ENCODE results near the gene ANLN.

DNA sequence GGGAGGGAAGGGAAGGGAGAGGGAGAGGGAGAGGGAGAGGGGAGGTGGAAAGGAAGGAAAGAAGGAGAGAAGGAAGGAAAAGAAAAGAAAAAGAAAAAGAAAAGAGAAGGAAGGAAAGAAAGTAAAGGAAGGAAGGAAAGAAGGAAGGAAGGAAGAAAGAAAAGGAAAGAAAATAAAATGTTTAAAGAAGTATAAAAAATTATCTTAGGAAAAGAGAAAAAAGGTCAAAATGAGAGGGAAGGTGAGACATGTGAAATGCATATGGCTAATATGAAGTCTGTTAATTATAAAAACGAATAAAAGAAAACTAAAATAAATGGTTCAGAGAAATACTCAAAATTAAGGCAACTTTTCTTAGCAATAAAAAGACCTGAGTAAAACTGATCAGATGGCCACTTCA is 46.1 kb upstream of the ANLN start:
- TF ChIP-seq, protein P1, sequence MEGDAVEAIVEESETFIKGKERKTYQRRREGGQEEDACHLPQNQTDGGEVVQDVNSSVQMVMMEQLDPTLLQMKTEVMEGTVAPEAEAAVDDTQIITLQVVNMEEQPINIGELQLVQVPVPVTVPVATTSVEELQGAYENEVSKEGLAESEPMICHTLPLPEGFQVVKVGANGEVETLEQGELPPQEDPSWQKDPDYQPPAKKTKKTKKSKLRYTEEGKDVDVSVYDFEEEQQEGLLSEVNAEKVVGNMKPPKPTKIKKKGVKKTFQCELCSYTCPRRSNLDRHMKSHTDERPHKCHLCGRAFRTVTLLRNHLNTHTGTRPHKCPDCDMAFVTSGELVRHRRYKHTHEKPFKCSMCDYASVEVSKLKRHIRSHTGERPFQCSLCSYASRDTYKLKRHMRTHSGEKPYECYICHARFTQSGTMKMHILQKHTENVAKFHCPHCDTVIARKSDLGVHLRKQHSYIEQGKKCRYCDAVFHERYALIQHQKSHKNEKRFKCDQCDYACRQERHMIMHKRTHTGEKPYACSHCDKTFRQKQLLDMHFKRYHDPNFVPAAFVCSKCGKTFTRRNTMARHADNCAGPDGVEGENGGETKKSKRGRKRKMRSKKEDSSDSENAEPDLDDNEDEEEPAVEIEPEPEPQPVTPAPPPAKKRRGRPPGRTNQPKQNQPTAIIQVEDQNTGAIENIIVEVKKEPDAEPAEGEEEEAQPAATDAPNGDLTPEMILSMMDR (IDR thresholded peaks at IDR 0.05 in 8 of 11, conservative IDR thresholded peaks at IDR 0.05 in 3 of 11) = no peak
- TF ChIP-seq POLR2AphosphoS5 (IDR thresholded peaks at IDR 0.05) (no peak), POLR2A (IDR thresholded peaks at IDR 0.05) (no peak)
